ENCODE results near the gene EIF4G3.
"Not testable (repeated sequence)": the region's sequence is repeated elsewhere in the genome, so short reads cannot be mapped to it uniquely, and the experiment has no call there.

Gene EIF4G3

GRCh38 chr1:20921285-20921684 is 255.4 kb downstream of the EIF4G3 start:
- Histone ChIP-seq H3K36me3 (replicated peaks; ENCODE audit: insufficient read depth, low read length) (no peaks in the 10 kb centered on the region), H3K4me1 (ENCODE audit: low read length) (no peaks in the 10 kb centered on the region), H2AFZ (ENCODE audit: low read length) (no peak overlapping the region), H3K27me3 (replicated peaks; ENCODE audit: insufficient read depth, low read length) (no peaks in the 10 kb centered on the region), H3K9ac (ENCODE audit: low read length) (no peak overlapping the region), H3K79me2 (ENCODE audit: low read length) (no peaks in the 10 kb centered on the region), H3K9me2 (replicated peaks; ENCODE audit: insufficient read depth, low read length) (no peaks in the 10 kb centered on the region), H3K27ac (ENCODE audit: low read length) (no peak overlapping the region), H3K4me3 (ENCODE audit: low read length) (no peak overlapping the region), H4K20me1 (ENCODE audit: insufficient read depth, low read length) (no peaks in the 10 kb centered on the region), H3K9me3 (replicated peaks; ENCODE audit: insufficient read depth, low read length) (no peaks in the 10 kb centered on the region), H3F3A (ENCODE audit: insufficient read depth, low read length) (no peaks in the 10 kb centered on the region), H3K4me2 (ENCODE audit: low read depth, low read length) (no peak overlapping the region)
- no peak for DNase-seq
- no peak for TF ChIP-seq EZH2phosphoT487 (IDR thresholded peaks at IDR 0.05; ENCODE audit: low read length)
- TF ChIP-seq, protein P1, sequence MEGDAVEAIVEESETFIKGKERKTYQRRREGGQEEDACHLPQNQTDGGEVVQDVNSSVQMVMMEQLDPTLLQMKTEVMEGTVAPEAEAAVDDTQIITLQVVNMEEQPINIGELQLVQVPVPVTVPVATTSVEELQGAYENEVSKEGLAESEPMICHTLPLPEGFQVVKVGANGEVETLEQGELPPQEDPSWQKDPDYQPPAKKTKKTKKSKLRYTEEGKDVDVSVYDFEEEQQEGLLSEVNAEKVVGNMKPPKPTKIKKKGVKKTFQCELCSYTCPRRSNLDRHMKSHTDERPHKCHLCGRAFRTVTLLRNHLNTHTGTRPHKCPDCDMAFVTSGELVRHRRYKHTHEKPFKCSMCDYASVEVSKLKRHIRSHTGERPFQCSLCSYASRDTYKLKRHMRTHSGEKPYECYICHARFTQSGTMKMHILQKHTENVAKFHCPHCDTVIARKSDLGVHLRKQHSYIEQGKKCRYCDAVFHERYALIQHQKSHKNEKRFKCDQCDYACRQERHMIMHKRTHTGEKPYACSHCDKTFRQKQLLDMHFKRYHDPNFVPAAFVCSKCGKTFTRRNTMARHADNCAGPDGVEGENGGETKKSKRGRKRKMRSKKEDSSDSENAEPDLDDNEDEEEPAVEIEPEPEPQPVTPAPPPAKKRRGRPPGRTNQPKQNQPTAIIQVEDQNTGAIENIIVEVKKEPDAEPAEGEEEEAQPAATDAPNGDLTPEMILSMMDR (IDR thresholded peaks at IDR 0.05; ENCODE audit: low read length): no peak
- no peak for TF ChIP-seq EZH2 (optimal IDR thresholded peaks at IDR 0.05; ENCODE audit: low read depth, low read length)

DNA sequence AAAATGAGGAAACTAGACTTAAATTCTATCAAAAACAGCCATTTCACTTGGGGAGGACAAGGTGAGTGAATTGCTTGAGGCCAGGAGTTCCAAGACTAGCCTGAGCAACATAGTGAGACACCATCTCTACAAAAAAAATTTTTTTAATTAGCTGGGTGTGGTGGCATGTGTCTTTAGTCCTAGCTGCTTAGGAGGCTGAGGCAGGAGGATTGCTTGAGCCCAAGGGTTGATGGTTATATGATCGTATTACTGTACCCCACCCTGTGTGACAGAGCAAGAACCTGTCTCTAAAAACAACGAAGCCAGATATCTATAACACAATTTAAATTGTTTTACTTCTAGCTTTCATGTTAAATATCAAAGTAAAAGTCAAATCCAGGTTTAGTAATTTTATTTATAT is 263.5 kb downstream of the EIF4G3 start:
- no peaks in the 10 kb centered on the region for H4K20me1 ChIP-seq (ENCODE audit: insufficient read depth, low read length)
- DNase-seq: no peak
- TF ChIP-seq, protein P1 (IDR thresholded peaks at IDR 0.05; ENCODE audit: low read length): no peak
- TF ChIP-seq EZH2phosphoT487 (IDR thresholded peaks at IDR 0.05; ENCODE audit: low read length): no peak
- no peak for TF ChIP-seq EZH2 (optimal IDR thresholded peaks at IDR 0.05; ENCODE audit: low read depth, low read length)
- H3K9me3 ChIP-seq (replicated peaks; ENCODE audit: insufficient read depth, low read length): no peaks in the 10 kb centered on the region
- no peak overlapping the region for H2AFZ ChIP-seq (ENCODE audit: low read length)
- no peak overlapping the region for H3K4me3 ChIP-seq (ENCODE audit: low read length)
- H3K9ac ChIP-seq (ENCODE audit: low read length): no peak overlapping the region
- H3F3A ChIP-seq (ENCODE audit: insufficient read depth, low read length): no peaks in the 10 kb centered on the region
- no peaks in the 10 kb centered on the region for H3K36me3 ChIP-seq (replicated peaks; ENCODE audit: insufficient read depth, low read length)
- H3K4me2 ChIP-seq (ENCODE audit: low read depth, low read length): no peak overlapping the region
- H3K27ac ChIP-seq (ENCODE audit: low read length): no peak overlapping the region
- no peaks in the 10 kb centered on the region for H3K79me2 ChIP-seq (ENCODE audit: low read length)
- H3K27me3 ChIP-seq (replicated peaks; ENCODE audit: insufficient read depth, low read length): no peaks in the 10 kb centered on the region
- H3K4me1 ChIP-seq (ENCODE audit: low read length): no peaks in the 10 kb centered on the region
- no peaks in the 10 kb centered on the region for H3K9me2 ChIP-seq (replicated peaks; ENCODE audit: insufficient read depth, low read length)

GRCh38 chr1:20907526-20907925 is 269.2 kb downstream of the EIF4G3 start:
- not testable (repeated sequence) for H3F3A ChIP-seq (ENCODE audit: insufficient read depth, low read length); H4K20me1 ChIP-seq (ENCODE audit: insufficient read depth, low read length); DNase-seq; H3K9ac ChIP-seq (ENCODE audit: low read length); H3K27ac ChIP-seq (ENCODE audit: low read length); H2AFZ ChIP-seq (ENCODE audit: low read length); H3K79me2 ChIP-seq (ENCODE audit: low read length); H3K4me2 ChIP-seq (ENCODE audit: low read depth, low read length); H3K36me3 ChIP-seq (replicated peaks; ENCODE audit: insufficient read depth, low read length); H3K9me2 ChIP-seq (replicated peaks; ENCODE audit: insufficient read depth, low read length); H3K4me1 ChIP-seq (ENCODE audit: low read length); H3K4me3 ChIP-seq (ENCODE audit: low read length); H3K9me3 ChIP-seq (replicated peaks; ENCODE audit: insufficient read depth, low read length); H3K27me3 ChIP-seq (replicated peaks; ENCODE audit: insufficient read depth, low read length)

DNA sequence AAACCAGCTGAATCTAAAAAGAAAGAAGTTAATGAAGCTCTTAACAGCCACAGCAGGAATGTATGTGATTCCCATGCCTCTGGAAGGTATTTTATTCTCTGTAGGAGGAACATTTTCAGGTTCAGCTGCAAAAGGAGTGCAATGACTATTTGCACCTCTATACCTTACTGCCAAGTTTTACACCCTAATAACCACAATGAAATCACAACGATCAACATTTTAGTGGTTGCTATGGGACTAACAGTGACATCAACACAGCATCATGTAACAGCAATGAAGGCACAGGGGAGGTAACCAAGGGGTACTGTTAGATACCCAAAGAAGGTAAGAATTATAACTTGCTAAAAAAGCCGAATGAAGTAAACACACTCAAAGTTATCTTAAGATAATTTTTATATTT is 273.3 kb downstream of the EIF4G3 start:
- H3K4me1 ChIP-seq (ENCODE audit: low read length): no peaks in the 10 kb centered on the region
- H3K27me3 ChIP-seq (replicated peaks; ENCODE audit: insufficient read depth, low read length): no peaks in the 10 kb centered on the region
- no peaks in the 10 kb centered on the region for H3K36me3 ChIP-seq (replicated peaks; ENCODE audit: insufficient read depth, low read length)
- H3F3A ChIP-seq (ENCODE audit: insufficient read depth, low read length): no peaks in the 10 kb centered on the region
- no peak overlapping the region for H2AFZ ChIP-seq (ENCODE audit: low read length)
- H3K79me2 ChIP-seq (ENCODE audit: low read length): no peaks in the 10 kb centered on the region
- DNase-seq: no peak
- no peak overlapping the region for H3K27ac ChIP-seq (ENCODE audit: low read length)
- no peak overlapping the region for H3K4me2 ChIP-seq (ENCODE audit: low read depth, low read length)
- no peaks in the 10 kb centered on the region for H3K9me3 ChIP-seq (replicated peaks; ENCODE audit: insufficient read depth, low read length)
- TF ChIP-seq, protein P1 (IDR thresholded peaks at IDR 0.05; ENCODE audit: low read length): no peak
- TF ChIP-seq EZH2phosphoT487 (IDR thresholded peaks at IDR 0.05; ENCODE audit: low read length) (no peak), EZH2 (optimal IDR thresholded peaks at IDR 0.05; ENCODE audit: low read depth, low read length) (no peak)
- H3K9ac ChIP-seq (ENCODE audit: low read length): no peak overlapping the region
- no peaks in the 10 kb centered on the region for H3K9me2 ChIP-seq (replicated peaks; ENCODE audit: insufficient read depth, low read length)
- no peaks in the 10 kb centered on the region for H4K20me1 ChIP-seq (ENCODE audit: insufficient read depth, low read length)
- no peak overlapping the region for H3K4me3 ChIP-seq (ENCODE audit: low read length)
